ENCODE measurements around the gene PPARA.
"Not testable (repeated sequence)": the region's sequence is repeated elsewhere in the genome, so short reads cannot be mapped to it uniquely, and the experiment has no call there.

Gene PPARA

GRCh38 chr22:46260038-46260437 lies 109.7 kb downstream of the PPARA start:
- H3K4me3 ChIP-seq (ENCODE audit: low read depth, low read length), result no peak overlapping the region
- TF ChIP-seq CTCF (IDR thresholded peaks at IDR 0.05; ENCODE audit: low read depth, low read length), result no peak
- in situ Hi-C loops (cut with HindIII; ENCODE audit: low sequenced_read_pairs), result no loop called here
- no peak for DNase-seq (ENCODE audit: low read depth, low spot score)

- peak; percentile 49 for TF ChIP-seq CTCF (IDR thresholded peaks at IDR 0.05; ENCODE audit: low read depth, low read length)
- H3K4me3 ChIP-seq (ENCODE audit: low read depth, low read length), result no peak overlapping the region
- in situ Hi-C loops (cut with HindIII; ENCODE audit: low sequenced_read_pairs), result no loop called here
Observed at GRCh38 chr22:46262449-46263215, 112.3 kb downstream of the PPARA start.

GRCh38 chr22:46263216-46263590 lies 112.9 kb downstream of the PPARA start, which contains the start of gene PKDREJ:
Gene PKDREJ, minus strand, starts transcription at chr22:46263343. Its CDS starts 21 bp downstream, at chr22:46263322.
- no peak for DNase-seq (ENCODE audit: low read depth, low spot score)
- in situ Hi-C loops (cut with HindIII; ENCODE audit: low sequenced_read_pairs), result no loop called here
- TF ChIP-seq CTCF (IDR thresholded peaks at IDR 0.05; ENCODE audit: low read depth, low read length), result no peak
- H3K4me3 ChIP-seq (ENCODE audit: low read depth, low read length), result no peak within 1 kb of the TSS

More at GRCh38 chr22:46262449-46263215, 112.3 kb downstream of the PPARA start:
- DNase-seq (ENCODE audit: low read depth, low spot score), result peak; percentile 40

GRCh38 chr22:46264520-46264919 lies 114.2 kb downstream of the PPARA start:
- in situ Hi-C loops (cut with HindIII; ENCODE audit: low sequenced_read_pairs); H3K4me3 ChIP-seq (ENCODE audit: low read depth, low read length); DNase-seq (ENCODE audit: low read depth, low spot score): not testable (repeated sequence)

GRCh38 chr22:46265627-46266026 lies 115.3 kb downstream of the PPARA start:
- in situ Hi-C loops (cut with HindIII; ENCODE audit: low sequenced_read_pairs); H3K4me3 ChIP-seq (ENCODE audit: low read depth, low read length); DNase-seq (ENCODE audit: low read depth, low spot score): not testable (repeated sequence)

- no peak for TF ChIP-seq CTCF (IDR thresholded peaks at IDR 0.05; ENCODE audit: low read depth, low read length)
- peak; percentile 78 for DNase-seq (ENCODE audit: low read depth, low spot score)
- peak within 1 kb of the TSS; percentile 58 for H3K4me3 ChIP-seq (ENCODE audit: low read depth, low read length)
- in situ Hi-C loops (cut with HindIII; ENCODE audit: low sequenced_read_pairs), result no loop called here
Observed at GRCh38 chr22:46267431-46268279, 117.3 kb downstream of the PPARA start, which contains the start of gene TTC38. Gene TTC38, plus strand, starts transcription at chr22:46268008. Its CDS starts 32 bp downstream, at chr22:46268040.

GRCh38 chr22:46269564-46269963 lies 119.2 kb downstream of the PPARA start:
- no peak for DNase-seq (ENCODE audit: low read depth, low spot score)
- TF ChIP-seq CTCF (IDR thresholded peaks at IDR 0.05; ENCODE audit: low read depth, low read length), result no peak
- no peak overlapping the region for H3K4me3 ChIP-seq (ENCODE audit: low read depth, low read length)
- in situ Hi-C loops (cut with HindIII; ENCODE audit: low sequenced_read_pairs), result no loop called here

Measured in astrocyte of the spinal cord (primary cell).